ENCODE measurements around the gene PCYOX1L. TPM values are rescaled to one million over a fixed set of nuclear protein-coding genes. Genes with fewer than 3 reads are reported as not detected.

PCYOX1L gene
- polyA plus RNA-seq, 3 donors = 9.8 to 31.8 (median 13.5) TPM

DNA sequence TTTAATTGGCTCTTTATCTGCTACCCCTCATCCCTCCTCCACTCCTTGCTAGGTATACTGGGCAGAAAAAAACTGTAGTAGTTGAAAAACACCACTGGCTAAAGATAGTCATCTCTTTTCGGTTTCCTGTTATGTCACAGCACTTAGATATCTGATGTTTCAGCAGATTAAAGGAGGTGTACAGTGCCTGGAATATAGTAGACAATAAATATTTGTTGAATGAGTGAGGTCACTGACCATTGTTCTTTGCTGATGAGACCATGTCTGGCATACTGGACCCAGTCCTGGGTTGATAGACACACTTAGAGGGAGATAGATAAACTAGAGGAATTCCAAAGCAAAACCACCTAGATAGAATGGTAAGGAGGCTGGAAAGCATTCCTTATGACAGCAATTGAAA, 9.3 kb upstream of the PCYOX1L start:
- H3K9me3 ChIP-seq (replicated peaks in 1 of 2; ENCODE audit: control insufficient read depth in 1 of 2, insufficient read depth in 1 of 2, low read length in 2 of 2) = no peaks in the 10 kb centered on the region
- H3K4me3 ChIP-seq (replicated peaks in 1 of 3; ENCODE audit: low read depth in 2 of 3, low read length in 3 of 3) = no peak overlapping the region
- no peaks in the 10 kb centered on the region for H4K20me1 ChIP-seq (ENCODE audit: insufficient read depth, low read length)
- H2AFZ ChIP-seq (ENCODE audit: insufficient read depth, low read depth, low read length, poor library complexity, severe bottlenecking) = no peak overlapping the region
- H3K27me3 Mint-ChIP-seq (ENCODE audit: low read depth in 3 of 3) = peaks cover 0 to 2% (median 0%) of the 10 kb centered on the region in 3 donors
- intact Hi-C loops (cut with micrococcal nuclease) = no loop called here
- H3K4me1 Mint-ChIP-seq = peaks cover 31% of the 10 kb centered on the region
- peaks cover 53 to 54% of the 10 kb centered on the region in 2 donors for H3K36me3 Mint-ChIP-seq
- H3K4me1 ChIP-seq (ENCODE audit: control insufficient read depth in 1 of 2, insufficient read depth in 2 of 2, low read length in 2 of 2) = peaks cover 23 to 26% of the 10 kb centered on the region in 2 donors
- H3K4me3 Mint-ChIP-seq = no peak overlapping the region
- no peak overlapping the region for H3K27ac Mint-ChIP-seq
- TF ChIP-seq, protein P1, sequence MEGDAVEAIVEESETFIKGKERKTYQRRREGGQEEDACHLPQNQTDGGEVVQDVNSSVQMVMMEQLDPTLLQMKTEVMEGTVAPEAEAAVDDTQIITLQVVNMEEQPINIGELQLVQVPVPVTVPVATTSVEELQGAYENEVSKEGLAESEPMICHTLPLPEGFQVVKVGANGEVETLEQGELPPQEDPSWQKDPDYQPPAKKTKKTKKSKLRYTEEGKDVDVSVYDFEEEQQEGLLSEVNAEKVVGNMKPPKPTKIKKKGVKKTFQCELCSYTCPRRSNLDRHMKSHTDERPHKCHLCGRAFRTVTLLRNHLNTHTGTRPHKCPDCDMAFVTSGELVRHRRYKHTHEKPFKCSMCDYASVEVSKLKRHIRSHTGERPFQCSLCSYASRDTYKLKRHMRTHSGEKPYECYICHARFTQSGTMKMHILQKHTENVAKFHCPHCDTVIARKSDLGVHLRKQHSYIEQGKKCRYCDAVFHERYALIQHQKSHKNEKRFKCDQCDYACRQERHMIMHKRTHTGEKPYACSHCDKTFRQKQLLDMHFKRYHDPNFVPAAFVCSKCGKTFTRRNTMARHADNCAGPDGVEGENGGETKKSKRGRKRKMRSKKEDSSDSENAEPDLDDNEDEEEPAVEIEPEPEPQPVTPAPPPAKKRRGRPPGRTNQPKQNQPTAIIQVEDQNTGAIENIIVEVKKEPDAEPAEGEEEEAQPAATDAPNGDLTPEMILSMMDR (IDR thresholded peaks at IDR 0.05) = no peak
- H3K9me3 Mint-ChIP-seq = peaks cover 0 to 3% (median 0%) of the 10 kb centered on the region in 7 donors
- no peak overlapping the region for H3K4me2 ChIP-seq (replicated peaks; ENCODE audit: extremely low read depth, low read length, poor library complexity, severe bottlenecking)
- no peak overlapping the region for H3K27ac ChIP-seq (ENCODE audit: low read depth in 1 of 2, low read length in 2 of 2)
- H3K79me2 ChIP-seq (ENCODE audit: insufficient read depth, low read length) = peaks cover 51% of the 10 kb centered on the region
- DNase-seq = no peak
- peaks cover 58 to 65% of the 10 kb centered on the region in 2 donors for H3K36me3 ChIP-seq (replicated peaks in 1 of 2; ENCODE audit: control insufficient read depth in 1 of 2, insufficient read depth in 2 of 2, low read length in 2 of 2)
- WGBS (ENCODE audit: insufficient coverage) = 100% methylated on average over 1 of the region's 1 CpG
- no peaks in the 10 kb centered on the region for H3K27me3 ChIP-seq (ENCODE audit: control insufficient read depth in 2 of 2, insufficient read depth in 2 of 2, low read length in 2 of 2)
- no peak overlapping the region for H3K9ac ChIP-seq (ENCODE audit: insufficient read depth, low read length, poor library complexity, severe bottlenecking)

DNA sequence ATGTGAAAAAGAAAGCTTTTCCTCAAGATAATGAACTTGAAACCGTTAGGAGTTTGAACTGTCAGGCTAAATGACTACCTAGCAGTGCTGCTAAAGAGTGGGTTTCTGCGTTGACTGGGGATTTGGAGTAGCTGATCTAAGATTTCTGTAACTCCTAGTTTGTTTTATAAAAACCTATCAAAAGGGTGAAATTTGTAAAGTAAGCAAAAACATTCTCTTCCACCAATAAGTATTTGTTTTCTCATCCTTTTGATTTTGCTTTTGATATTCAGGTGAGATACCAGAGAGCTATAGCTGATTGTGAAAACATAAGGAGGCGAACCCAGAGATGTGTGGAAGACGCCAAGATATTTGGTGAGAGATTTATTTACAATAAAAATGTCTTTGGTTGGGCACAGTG, 8.5 kb upstream of the PCYOX1L start:
- H3K4me3 ChIP-seq (replicated peaks in 1 of 3; ENCODE audit: low read depth in 2 of 3, low read length in 3 of 3) = no peak overlapping the region
- Mint-ChIP-seq H3K4me1 (peaks cover 25% of the 10 kb centered on the region), H3K27ac (no peak overlapping the region), H3K9me3 (peaks cover 0 to 3% (median 0%) of the 10 kb centered on the region in 7 donors), H3K27me3 (ENCODE audit: low read depth in 3 of 3) (peaks cover 0 to 2% (median 0%) of the 10 kb centered on the region in 3 donors), H3K36me3 (peaks cover 58 to 62% of the 10 kb centered on the region in 2 donors), H3K4me3 (no peak overlapping the region)
- H3K4me1 ChIP-seq (ENCODE audit: control insufficient read depth in 1 of 2, insufficient read depth in 2 of 2, low read length in 2 of 2) = peaks cover 19 to 21% of the 10 kb centered on the region in 2 donors
- H3K27me3 ChIP-seq (ENCODE audit: control insufficient read depth in 2 of 2, insufficient read depth in 2 of 2, low read length in 2 of 2) = no peaks in the 10 kb centered on the region
- intact Hi-C loops (cut with micrococcal nuclease) = no loop called here
- H3K4me2 ChIP-seq (replicated peaks; ENCODE audit: extremely low read depth, low read length, poor library complexity, severe bottlenecking) = no peak overlapping the region
- TF ChIP-seq, protein P1 (IDR thresholded peaks at IDR 0.05) = no peak
- H3K36me3 ChIP-seq (replicated peaks in 1 of 2; ENCODE audit: control insufficient read depth in 1 of 2, insufficient read depth in 2 of 2, low read length in 2 of 2) = peaks cover 63 to 73% of the 10 kb centered on the region in 2 donors
- no peak overlapping the region for H3K9ac ChIP-seq (ENCODE audit: insufficient read depth, low read length, poor library complexity, severe bottlenecking)
- H2AFZ ChIP-seq (ENCODE audit: insufficient read depth, low read depth, low read length, poor library complexity, severe bottlenecking) = no peak overlapping the region
- no peak for DNase-seq
- no peak overlapping the region for H3K27ac ChIP-seq (ENCODE audit: low read depth in 1 of 2, low read length in 2 of 2)
- H3K79me2 ChIP-seq (ENCODE audit: insufficient read depth, low read length) = peaks cover 54% of the 10 kb centered on the region
- no peaks in the 10 kb centered on the region for H4K20me1 ChIP-seq (ENCODE audit: insufficient read depth, low read length)
- no CpG with 5 or more reads among the region's 4 CpGs for WGBS (ENCODE audit: insufficient coverage)
- no peaks in the 10 kb centered on the region for H3K9me3 ChIP-seq (replicated peaks in 1 of 2; ENCODE audit: control insufficient read depth in 1 of 2, insufficient read depth in 1 of 2, low read length in 2 of 2)

Data from CD14-positive monocyte (primary cell).